Measurements from ENCODE around the gene TGFBR1.

Gene TGFBR1

DNA sequence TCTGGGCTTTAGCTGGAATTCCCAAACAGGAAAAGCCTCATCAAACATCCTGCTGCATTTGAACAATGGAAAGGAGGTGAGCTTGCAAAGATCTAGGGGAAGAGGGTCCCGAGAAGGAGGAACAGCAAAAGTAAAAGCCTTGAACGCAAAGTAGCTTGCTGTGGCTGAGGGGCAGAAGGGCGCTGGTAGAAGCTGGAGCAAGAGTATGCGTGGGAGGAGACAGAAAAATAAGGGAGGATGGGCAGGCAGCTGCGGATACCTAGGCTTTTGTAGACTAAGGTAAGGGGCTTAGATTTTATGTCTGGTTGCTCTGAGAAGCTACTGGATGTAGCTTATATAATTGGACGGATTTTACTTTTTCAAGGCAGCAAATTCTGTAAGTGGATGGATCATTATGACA lies 21.9 kb upstream of the TGFBR1 start:
- DNase-seq (ENCODE audit: low spot score), result no peak
- in situ Hi-C loops (cut with MboI; ENCODE audit: low sequenced_read_pairs, unreplicated experiment), result no loop called here
- TF ChIP-seq, protein P1, sequence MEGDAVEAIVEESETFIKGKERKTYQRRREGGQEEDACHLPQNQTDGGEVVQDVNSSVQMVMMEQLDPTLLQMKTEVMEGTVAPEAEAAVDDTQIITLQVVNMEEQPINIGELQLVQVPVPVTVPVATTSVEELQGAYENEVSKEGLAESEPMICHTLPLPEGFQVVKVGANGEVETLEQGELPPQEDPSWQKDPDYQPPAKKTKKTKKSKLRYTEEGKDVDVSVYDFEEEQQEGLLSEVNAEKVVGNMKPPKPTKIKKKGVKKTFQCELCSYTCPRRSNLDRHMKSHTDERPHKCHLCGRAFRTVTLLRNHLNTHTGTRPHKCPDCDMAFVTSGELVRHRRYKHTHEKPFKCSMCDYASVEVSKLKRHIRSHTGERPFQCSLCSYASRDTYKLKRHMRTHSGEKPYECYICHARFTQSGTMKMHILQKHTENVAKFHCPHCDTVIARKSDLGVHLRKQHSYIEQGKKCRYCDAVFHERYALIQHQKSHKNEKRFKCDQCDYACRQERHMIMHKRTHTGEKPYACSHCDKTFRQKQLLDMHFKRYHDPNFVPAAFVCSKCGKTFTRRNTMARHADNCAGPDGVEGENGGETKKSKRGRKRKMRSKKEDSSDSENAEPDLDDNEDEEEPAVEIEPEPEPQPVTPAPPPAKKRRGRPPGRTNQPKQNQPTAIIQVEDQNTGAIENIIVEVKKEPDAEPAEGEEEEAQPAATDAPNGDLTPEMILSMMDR (IDR thresholded peaks at IDR 0.05; ENCODE audit: borderline replicate concordance, control extremely low read depth, extremely low read depth, insufficient read depth, missing control alignments), result no peak

DNA sequence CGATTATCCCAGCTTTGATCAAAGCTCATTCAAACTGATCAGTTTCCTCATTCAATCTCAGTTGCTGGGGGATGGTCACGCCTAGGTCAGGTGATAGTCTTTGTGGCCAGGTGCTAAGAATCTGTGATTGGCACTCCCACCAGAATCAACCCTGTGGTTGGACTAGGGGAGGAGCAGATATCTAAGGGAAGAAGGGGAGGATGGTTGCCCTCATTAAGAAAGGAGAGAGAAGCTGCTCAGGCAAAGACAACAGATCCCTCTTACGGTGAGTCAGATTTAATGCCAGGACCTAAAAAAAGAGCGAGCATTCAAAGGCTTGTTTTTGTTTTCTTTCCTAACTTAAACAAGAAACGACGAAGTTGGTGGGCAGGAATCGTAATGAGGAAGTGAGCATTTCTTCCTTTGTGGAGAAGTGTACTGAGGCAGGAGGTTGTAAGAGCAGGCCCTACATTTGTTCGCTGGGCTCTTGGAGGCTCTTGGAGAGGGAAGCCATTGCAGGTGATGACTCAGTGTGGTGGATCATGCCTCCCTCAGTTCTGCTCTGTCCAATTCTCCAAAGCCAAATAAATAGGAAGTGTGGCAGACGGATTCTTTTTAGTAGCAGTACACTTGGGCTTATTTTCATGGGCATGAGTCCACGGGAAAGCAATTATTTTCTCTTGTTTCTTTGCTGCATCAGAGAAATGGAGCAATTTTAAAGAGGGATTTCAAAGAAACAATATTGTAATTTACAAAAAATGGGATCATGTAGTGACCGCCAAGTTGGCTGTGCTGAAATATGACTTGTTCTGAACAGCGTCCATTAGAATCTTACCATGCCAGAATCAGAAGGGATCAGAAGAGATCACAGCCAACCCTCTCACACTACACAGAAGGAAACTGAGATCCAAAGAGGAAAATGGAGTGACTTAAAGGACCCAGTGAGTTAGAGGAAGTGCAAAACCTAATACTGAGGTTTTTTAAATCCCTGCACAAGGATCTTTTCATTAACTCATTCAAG lies 18.7 kb upstream of the TGFBR1 start:
- in situ Hi-C loops (cut with MboI; ENCODE audit: low sequenced_read_pairs, unreplicated experiment), result no loop called here
- DNase-seq (ENCODE audit: low spot score), result no peak
- TF ChIP-seq, protein P1 (IDR thresholded peaks at IDR 0.05; ENCODE audit: borderline replicate concordance, control extremely low read depth, extremely low read depth, insufficient read depth, missing control alignments), result no peak

DNA sequence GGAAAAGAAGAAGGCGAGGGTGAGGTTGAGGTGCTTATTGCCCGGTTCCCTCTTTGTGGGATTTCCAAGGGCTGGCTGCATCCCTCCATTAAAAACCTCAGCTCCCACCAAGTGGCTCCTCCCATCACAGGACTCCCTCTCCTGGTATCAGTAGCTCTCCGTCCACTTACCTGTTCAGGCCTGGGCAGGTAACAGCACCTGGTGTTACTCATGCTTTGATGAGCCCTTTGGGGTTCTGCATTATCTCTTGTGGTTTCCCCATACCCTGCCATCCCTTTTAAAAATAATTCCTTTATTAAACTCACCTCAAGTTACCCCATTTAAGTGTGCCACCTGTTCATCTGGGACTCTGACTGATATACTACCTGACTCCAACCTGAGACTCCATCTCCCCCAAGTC lies 17.5 kb upstream of the TGFBR1 start:
- no peak for DNase-seq (ENCODE audit: low spot score)
- TF ChIP-seq, protein P1 (IDR thresholded peaks at IDR 0.05; ENCODE audit: borderline replicate concordance, control extremely low read depth, extremely low read depth, insufficient read depth, missing control alignments), result no peak
- in situ Hi-C loops (cut with MboI; ENCODE audit: low sequenced_read_pairs, unreplicated experiment), result no loop called here

DNA sequence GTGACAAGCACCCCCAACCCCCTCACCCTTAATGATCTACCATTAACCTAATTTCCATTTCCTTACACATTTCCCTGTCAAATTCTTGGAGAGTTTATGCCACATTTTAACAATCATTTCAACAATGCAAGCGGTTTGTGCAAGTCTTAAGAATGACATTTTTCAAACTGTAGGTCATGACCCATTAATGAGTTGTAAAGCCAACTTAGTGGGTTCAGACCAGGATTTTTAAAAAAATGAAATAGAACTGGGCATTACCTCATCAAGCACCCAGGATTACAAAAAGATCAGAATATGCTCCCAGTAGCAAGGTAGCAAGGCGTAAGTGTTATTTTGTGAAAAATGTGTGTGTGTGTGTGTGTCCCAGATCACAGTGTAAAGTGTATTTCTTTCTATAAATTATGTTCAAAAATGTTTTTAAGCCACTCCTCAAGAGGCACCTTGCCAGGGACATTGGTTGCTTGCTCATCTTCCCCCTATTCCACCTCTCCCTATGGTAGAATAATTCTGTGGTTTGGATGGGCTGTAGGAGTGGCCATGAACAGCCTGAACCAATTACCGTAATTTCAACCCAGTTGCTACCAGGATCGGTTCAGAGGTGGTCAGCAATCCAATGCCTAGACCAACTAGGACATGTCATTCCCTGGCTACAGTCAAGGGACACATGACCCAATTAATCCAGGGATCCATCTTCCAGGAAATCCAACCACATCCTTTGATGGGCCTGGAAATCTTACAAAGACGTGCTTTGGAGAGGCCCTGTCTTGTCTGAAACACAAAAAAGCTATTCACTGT lies 14.4 kb upstream of the TGFBR1 start:
- in situ Hi-C loops (cut with MboI; ENCODE audit: low sequenced_read_pairs, unreplicated experiment), result no loop called here
- no peak for DNase-seq (ENCODE audit: low spot score)
- TF ChIP-seq, protein P1 (IDR thresholded peaks at IDR 0.05; ENCODE audit: borderline replicate concordance, control extremely low read depth, extremely low read depth, insufficient read depth, missing control alignments), result no peak

DNA sequence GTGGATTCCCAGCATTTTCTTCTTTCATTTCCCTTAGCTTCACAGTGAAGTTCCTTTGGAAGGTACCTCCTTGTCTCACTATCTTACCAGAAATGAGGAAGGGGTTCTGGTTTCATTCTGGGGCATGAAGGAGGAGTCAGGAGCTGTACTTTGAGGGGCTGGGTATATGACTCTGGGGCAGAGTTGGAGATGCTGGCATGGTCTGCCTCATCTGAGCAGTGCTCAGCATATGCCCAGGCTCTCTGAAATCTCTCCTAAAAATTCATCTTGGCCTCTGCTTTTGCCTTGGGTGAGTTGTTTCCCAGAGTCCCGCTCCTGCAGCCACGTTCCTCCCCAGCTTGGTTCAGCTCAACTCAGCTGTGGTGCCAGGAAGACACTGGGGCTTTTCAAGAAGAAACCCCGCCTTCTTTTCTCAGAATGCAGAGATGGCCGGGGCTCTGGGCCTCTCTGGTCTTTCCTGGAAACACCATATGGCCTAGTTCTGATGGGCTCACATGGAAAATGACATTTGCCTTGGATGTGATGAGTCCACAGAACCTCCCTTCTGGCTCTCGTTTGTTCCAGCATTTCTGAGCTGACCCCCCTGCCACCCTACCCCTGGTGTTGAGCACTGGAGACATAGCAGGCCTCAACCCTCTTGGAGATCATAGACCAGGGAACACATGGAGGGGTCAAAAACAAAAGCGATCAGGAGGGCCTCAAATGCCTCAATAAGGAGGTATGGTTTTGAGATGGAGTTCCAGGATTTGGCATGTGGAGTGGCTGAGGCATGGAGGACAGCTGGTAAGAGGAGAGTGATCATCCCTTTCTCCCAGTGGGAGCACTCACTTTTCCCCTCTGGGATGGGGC lies 12.0 kb upstream of the TGFBR1 start:
- in situ Hi-C loops (cut with MboI; ENCODE audit: low sequenced_read_pairs, unreplicated experiment), result no loop called here
- TF ChIP-seq, protein P1 (IDR thresholded peaks at IDR 0.05; ENCODE audit: borderline replicate concordance, control extremely low read depth, extremely low read depth, insufficient read depth, missing control alignments), result no peak
- DNase-seq (ENCODE audit: low spot score), result no peak

DNA sequence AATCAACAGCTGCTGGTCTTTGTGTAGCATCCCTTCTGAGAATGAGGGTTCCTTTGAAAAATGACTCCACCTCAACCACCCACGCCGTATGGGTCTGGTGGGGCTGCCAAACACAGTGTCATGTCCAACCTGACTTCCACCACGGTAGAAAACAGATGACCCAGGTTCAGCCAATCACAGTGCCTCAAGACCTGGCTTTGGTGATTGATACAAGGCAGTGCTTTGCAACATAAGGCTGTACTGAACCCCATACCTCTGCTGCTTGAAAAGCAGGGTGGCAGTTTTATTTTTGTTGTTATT lies 11.5 kb upstream of the TGFBR1 start:
- TF ChIP-seq, protein P1 (IDR thresholded peaks at IDR 0.05; ENCODE audit: borderline replicate concordance, control extremely low read depth, extremely low read depth, insufficient read depth, missing control alignments), result no peak
- in situ Hi-C loops (cut with MboI; ENCODE audit: low sequenced_read_pairs, unreplicated experiment), result no loop called here
- DNase-seq (ENCODE audit: low spot score), result no peak

Data from GM13976 (cell line).